Thyroid gland (tissue), 4 donors: ENCODE data around the gene TMEM132D. TPM values are rescaled to one million over a fixed set of nuclear protein-coding genes. Genes with fewer than 3 reads are reported as not detected.

Source experiments
- DNase-seq, 2 donors: peaks; one replicate each; pipeline ENCODE4 v3.0.0-alpha.2; 2019
- H3K27ac ChIP-seq, 3 donors: fragments of 200-600 bp; sonication (generic); 1 replicate in 2 of 3; 2 replicates in 1 of 3; pipeline ENCODE4 v1.5.1; 2016 to 2019; ENCODE audit warnings: mild to moderate bottlenecking in 1 of 3, moderate library complexity in 1 of 3
- H3K27me3 ChIP-seq: fragments of 200-600 bp; sonication (generic); one replicate; pipeline ENCODE4 v1.5.1; 2019
- H3K36me3 ChIP-seq, 2 donors: fragments of 200-600 bp; sonication (generic); one replicate each; pipeline ENCODE4 v1.5.1; 2016 to 2019
- H3K4me1 ChIP-seq, 2 donors: fragments of 200-600 bp; sonication (generic); one replicate each; pipeline ENCODE4 v1.5.1; 2017 to 2019
- H3K4me3 ChIP-seq, 3 donors: fragments of 200-600 bp; sonication (generic); replicated peaks in 1 of 3; 1 replicate in 2 of 3; 2 replicates in 1 of 3; pipeline ENCODE4 v1.5.1; 2016; ENCODE audit warnings: mild to moderate bottlenecking in 1 of 3
- H3K9me3 ChIP-seq: fragments of 200-600 bp; sonication (generic); one replicate; pipeline ENCODE4 v1.5.1; 2017
- POLR2A ChIP-seq, 2 donors: fragments of 450-650 bp; IDR thresholded peaks; one replicate each; pipeline ENCODE4 v1.6.1; 2017; ENCODE audit warnings: antibody characterized with exemption in 2 of 2, mild to moderate bottlenecking in 2 of 2, moderate library complexity in 1 of 2
- WGBS, 2 donors: methylation state at CpG; one replicate each; pipeline ENCODE4 v1.1.5; 2017; 5-methylcytosine and 5-hydroxymethylcytosine counted together
- intact Hi-C: fragments of 100-400 bp; cut with DNase I; formaldehyde crosslinking; loops from one replicate; pipeline ENCODE4 v1.15.1; 2023
- total RNA-seq, 4 donors: library from RNA; depleted of rRNA; stranded (reverse); fragments of >200 nt; gene quantifications; one replicate each; pipeline ENCODE4 v1.2.3, GENCODE V29; 2016
- TF ChIP-seq, protein P1 (sequence below), 6 experiments: fragments of 200-600 bp in 3 of 6; fragments of 450-650 bp in 3 of 6; sonication (generic) in 3 of 6; IDR thresholded peaks; one replicate each; pipeline ENCODE4 v1.5.1; 2016 to 2019; ENCODE audit warnings: antibody characterized with exemption in 6 of 6, mild to moderate bottlenecking in 2 of 6, inconsistent platforms in 1 of 6, moderate library complexity in 1 of 6

TMEM132D gene
- total RNA-seq, 4 donors from 2014 or later = not detected

DNA sequence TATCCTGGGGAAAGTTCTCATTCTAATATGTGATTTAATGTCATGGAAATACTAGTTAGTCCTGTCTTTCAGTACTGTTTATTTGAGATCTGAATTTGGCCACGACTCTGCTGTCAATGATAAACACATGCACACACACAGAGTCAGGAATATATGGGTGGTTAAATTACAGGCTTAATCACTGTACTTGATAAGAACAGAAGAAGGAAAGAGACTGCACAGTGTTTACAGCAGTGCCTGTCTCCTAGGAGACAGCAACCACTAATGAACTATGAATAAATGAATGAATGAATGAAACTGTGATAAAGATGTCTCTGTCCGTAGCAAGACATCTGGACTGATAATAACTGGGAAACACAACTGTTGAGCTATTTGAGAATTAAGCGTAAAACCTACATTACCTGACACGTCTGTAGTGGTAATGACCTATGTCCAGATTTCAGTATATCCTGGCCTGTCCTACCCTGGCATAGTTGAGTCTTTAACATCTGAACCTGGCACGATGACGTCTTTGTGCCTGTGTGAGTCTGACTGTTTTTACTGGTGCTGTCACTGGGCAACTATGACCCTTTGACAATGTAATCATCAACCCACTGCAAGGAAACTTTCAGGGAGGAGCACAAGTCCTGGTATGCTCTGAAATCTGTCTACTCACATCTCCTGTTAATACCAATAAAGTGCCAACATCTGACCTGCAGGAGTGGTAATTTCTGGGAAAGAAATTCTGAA, 524.6 kb downstream of the TMEM132D start:
- TF ChIP-seq, protein P1, sequence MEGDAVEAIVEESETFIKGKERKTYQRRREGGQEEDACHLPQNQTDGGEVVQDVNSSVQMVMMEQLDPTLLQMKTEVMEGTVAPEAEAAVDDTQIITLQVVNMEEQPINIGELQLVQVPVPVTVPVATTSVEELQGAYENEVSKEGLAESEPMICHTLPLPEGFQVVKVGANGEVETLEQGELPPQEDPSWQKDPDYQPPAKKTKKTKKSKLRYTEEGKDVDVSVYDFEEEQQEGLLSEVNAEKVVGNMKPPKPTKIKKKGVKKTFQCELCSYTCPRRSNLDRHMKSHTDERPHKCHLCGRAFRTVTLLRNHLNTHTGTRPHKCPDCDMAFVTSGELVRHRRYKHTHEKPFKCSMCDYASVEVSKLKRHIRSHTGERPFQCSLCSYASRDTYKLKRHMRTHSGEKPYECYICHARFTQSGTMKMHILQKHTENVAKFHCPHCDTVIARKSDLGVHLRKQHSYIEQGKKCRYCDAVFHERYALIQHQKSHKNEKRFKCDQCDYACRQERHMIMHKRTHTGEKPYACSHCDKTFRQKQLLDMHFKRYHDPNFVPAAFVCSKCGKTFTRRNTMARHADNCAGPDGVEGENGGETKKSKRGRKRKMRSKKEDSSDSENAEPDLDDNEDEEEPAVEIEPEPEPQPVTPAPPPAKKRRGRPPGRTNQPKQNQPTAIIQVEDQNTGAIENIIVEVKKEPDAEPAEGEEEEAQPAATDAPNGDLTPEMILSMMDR (IDR thresholded peaks at IDR 0.05) = no peak
- no peak for TF ChIP-seq POLR2A (IDR thresholded peaks at IDR 0.05)

DNA sequence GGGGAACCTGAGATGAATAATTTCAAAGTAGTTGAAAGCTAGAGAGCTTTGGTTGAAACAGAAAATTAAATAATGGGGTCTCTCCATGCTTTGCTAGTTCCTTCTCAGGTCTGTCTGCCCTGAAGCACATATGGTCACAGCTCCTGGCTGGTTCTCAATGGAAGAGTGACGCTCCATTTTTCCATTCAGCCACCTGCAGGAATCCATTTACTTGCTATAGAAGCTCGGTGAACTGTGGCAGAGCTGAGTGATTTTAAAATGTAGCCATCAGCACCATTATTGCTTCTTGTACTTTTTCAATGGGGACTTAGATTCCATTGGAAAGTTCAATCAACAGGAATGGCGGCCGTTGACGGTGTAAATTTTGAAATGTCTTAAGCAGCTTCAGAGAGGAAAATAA, 525.3 kb downstream of the TMEM132D start:
- H3K27ac ChIP-seq = no peak overlapping the region
- TF ChIP-seq POLR2A (IDR thresholded peaks at IDR 0.05) = no peak
- TF ChIP-seq, protein P1 (IDR thresholded peaks at IDR 0.05) = no peak
- H3K4me3 ChIP-seq = no peak overlapping the region
- WGBS, 2 donors = 52 to 61% methylated on average over 5 of the region's 5 CpGs
- DNase-seq = no peak
- intact Hi-C loops = no loop called here
- no peaks in the 10 kb centered on the region for H3K27me3 ChIP-seq
- H3K36me3 ChIP-seq = no peaks in the 10 kb centered on the region
- no peaks in the 10 kb centered on the region for H3K4me1 ChIP-seq
- H3K9me3 ChIP-seq = no peaks in the 10 kb centered on the region

More for the DNA sequence above, 524.6 kb downstream of the TMEM132D start:
- no peaks in the 10 kb centered on the region for H3K27me3 ChIP-seq
- no peaks in the 10 kb centered on the region for H3K9me3 ChIP-seq
- 76 to 82% methylated on average over 6 of the region's 6 CpGs for WGBS, 2 donors
- no peaks in the 10 kb centered on the region for H3K36me3 ChIP-seq
- intact Hi-C loops = no loop called here
- H3K4me3 ChIP-seq = no peak overlapping the region
- H3K4me1 ChIP-seq = no peaks in the 10 kb centered on the region
- no peak for DNase-seq
- no peak overlapping the region for H3K27ac ChIP-seq

DNA sequence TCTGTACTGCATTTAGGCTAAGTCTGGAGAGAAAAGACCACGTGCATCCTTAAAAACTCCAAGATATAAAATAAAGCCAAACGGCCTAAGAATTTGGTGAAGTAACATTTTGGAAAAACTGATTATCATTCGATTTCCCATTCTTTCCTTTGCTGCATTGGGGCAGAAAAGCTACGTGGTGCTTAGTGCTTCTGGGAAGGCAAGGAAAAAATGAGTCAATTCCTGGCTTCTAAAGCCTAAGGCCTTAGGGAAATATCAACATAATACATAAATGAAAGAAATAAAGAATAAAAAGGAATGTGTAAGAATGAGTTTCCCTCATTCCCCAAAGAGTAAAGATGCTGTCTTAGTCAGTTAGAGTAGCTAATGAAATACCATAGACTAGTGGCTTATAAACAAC, 530.1 kb downstream of the TMEM132D start:
- Histone ChIP-seq H3K27ac (no peak overlapping the region), H3K27me3 (no peaks in the 10 kb centered on the region), H3K4me3 (no peak overlapping the region), H3K36me3 (no peaks in the 10 kb centered on the region), H3K9me3 (no peaks in the 10 kb centered on the region), H3K4me1 (no peaks in the 10 kb centered on the region)
- DNase-seq = no peak
- 79 to 81% methylated on average over 4 of the region's 4 CpGs for WGBS, 2 donors
- intact Hi-C loops = no loop called here
- TF ChIP-seq, protein P1 (IDR thresholded peaks at IDR 0.05) = no peak
- no peak for TF ChIP-seq POLR2A (IDR thresholded peaks at IDR 0.05)

DNA sequence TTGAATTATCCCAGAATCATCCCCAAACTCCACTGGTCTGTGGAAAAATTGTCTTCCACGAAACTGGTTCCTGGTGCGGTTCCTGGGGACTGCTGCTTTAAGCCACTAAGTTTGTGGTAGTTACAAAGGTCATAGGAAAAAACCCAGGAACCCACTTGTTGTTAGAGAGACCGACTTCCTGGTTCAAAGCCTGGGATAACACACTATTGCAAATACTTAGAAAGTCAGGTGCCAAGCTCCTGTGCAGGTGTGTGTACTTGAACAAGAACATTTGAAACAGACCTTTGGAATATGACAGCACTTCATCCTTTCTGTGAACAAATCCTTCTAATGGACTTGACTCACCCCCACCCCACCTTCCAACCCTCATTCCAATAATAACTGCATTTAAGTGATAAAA, 530.9 kb downstream of the TMEM132D start:
- TF ChIP-seq, protein P1 (IDR thresholded peaks at IDR 0.05) = no peak
- TF ChIP-seq POLR2A (IDR thresholded peaks at IDR 0.05) = no peak
- Histone ChIP-seq H3K27me3 (no peaks in the 10 kb centered on the region), H3K4me3 (no peak overlapping the region), H3K4me1 (no peaks in the 10 kb centered on the region), H3K27ac (no peak overlapping the region), H3K9me3 (no peaks in the 10 kb centered on the region), H3K36me3 (no peaks in the 10 kb centered on the region)
- intact Hi-C loops = no loop called here
- WGBS, 2 donors = 50 to 70% methylated on average over 3 of the region's 3 CpGs
- DNase-seq = no peak

DNA sequence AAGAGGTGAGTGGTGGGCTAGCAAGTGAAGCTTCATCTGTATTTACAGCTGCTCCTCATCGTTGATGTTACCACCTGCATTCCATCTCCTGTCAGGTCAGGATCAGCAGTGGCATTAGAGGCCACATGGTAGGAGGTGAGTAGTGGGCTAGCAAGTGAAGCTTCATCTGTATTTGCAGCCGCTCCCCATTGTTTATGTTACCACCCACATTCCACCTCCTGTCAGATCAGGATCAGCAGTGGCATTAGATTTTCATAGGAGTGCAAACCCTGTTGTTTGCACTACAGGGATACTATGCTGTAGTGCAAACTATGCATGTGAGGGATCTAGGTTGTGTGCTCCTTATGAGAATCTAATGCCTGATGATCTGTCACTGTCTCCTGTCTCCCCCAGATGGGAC, 531.5 kb downstream of the TMEM132D start:
- Histone ChIP-seq H3K36me3 (no peaks in the 10 kb centered on the region), H3K27ac (no peak overlapping the region), H3K9me3 (no peaks in the 10 kb centered on the region), H3K4me3 (no peak overlapping the region), H3K27me3 (no peaks in the 10 kb centered on the region), H3K4me1 (no peaks in the 10 kb centered on the region)
- DNase-seq = no peak
- intact Hi-C loops = no loop called here
- WGBS, 2 donors = 73 to 85% methylated on average over 2 of the region's 2 CpGs
- no peak for TF ChIP-seq POLR2A (IDR thresholded peaks at IDR 0.05)
- TF ChIP-seq, protein P1 (IDR thresholded peaks at IDR 0.05) = no peak
